H9 (cell line): ENCODE results near the gene AKAP3. TPM values are rescaled to one million over a fixed set of nuclear protein-coding genes. Genes with fewer than 3 reads are reported as not detected.

Experiments used
- DNase-seq: peaks from one replicate; pipeline ENCODE4 v3.0.0-alpha.2; 2017
- H2AFZ ChIP-seq: one replicate; pipeline ENCODE4 v1.6.1; 2013; ENCODE audit warnings: mild to moderate bottlenecking, low read length, control low read depth, moderate library complexity
- H2AK5ac ChIP-seq: 2 replicates; pipeline ENCODE4 v1.6.1; 2013; ENCODE audit warnings: low read length, control low read depth, mixed read lengths; ENCODE audit not compliant: insufficient read length
- H2BK120ac ChIP-seq: one replicate; pipeline ENCODE4 v1.6.1; 2013; ENCODE audit warnings: low read depth, mild to moderate bottlenecking, low read length, control low read depth, inconsistent platforms; ENCODE audit not compliant: poor library complexity, severe bottlenecking
- H2BK12ac ChIP-seq: 2 replicates; pipeline ENCODE4 v1.6.1; 2013; ENCODE audit warnings: low read length, control low read depth, mixed read lengths, low read depth; ENCODE audit not compliant: insufficient read length
- H2BK15ac ChIP-seq: 2 replicates; pipeline ENCODE4 v1.6.1; 2013; ENCODE audit warnings: low read depth, low read length, control low read depth
- H2BK20ac ChIP-seq: one replicate; pipeline ENCODE4 v1.6.1; 2013; ENCODE audit warnings: low read depth, mild to moderate bottlenecking, low read length, control low read depth, inconsistent platforms; ENCODE audit not compliant: poor library complexity, severe bottlenecking
- H2BK5ac ChIP-seq: 2 replicates; pipeline ENCODE4 v1.6.1; 2013; ENCODE audit warnings: low read length, control low read depth, mixed read lengths; ENCODE audit not compliant: insufficient read length
- H3K14ac ChIP-seq: 2 replicates; pipeline ENCODE4 v1.6.1; 2013; ENCODE audit warnings: low read length, control low read depth; ENCODE audit not compliant: insufficient read depth
- H3K18ac ChIP-seq: 2 replicates; pipeline ENCODE4 v1.6.1; 2013; ENCODE audit warnings: low read depth, mild to moderate bottlenecking, mixed read lengths, low read length, control low read depth; ENCODE audit not compliant: insufficient read length
- H3K23ac ChIP-seq: 2 replicates; pipeline ENCODE4 v1.6.1; 2013; ENCODE audit warnings: low read length, control low read depth, mixed read lengths, low read depth; ENCODE audit not compliant: insufficient read length
- H3K23me2 ChIP-seq: 2 replicates; pipeline ENCODE4 v1.6.1; 2013; ENCODE audit warnings: low read depth, mild to moderate bottlenecking, mixed read lengths, low read length, control low read depth; ENCODE audit not compliant: insufficient read length, poor library complexity, severe bottlenecking
- H3K27ac ChIP-seq: 2 replicates; pipeline ENCODE4 v1.5.1; 2013; ENCODE audit warnings: low read length, control low read depth, mixed read lengths, low read depth; ENCODE audit not compliant: insufficient read length
- H3K27me3 ChIP-seq: 2 replicates; pipeline ENCODE4 v1.6.1; 2013; ENCODE audit warnings: low read length, control low read depth, inconsistent platforms; ENCODE audit not compliant: insufficient read depth
- H3K4ac ChIP-seq: 2 replicates; pipeline ENCODE4 v1.6.1; 2013; ENCODE audit warnings: low read depth, mild to moderate bottlenecking, control low read depth, inconsistent platforms, low read length, moderate library complexity
- H3K4me1 ChIP-seq: 2 replicates; pipeline ENCODE4 v1.6.1; 2013; ENCODE audit warnings: low read length, control low read depth, inconsistent platforms; ENCODE audit not compliant: insufficient read depth
- H3K4me2 ChIP-seq: 2 replicates; pipeline ENCODE4 v1.6.1; 2013; ENCODE audit warnings: low read length, control low read depth, mixed read lengths; ENCODE audit not compliant: insufficient read length, insufficient read depth
- H3K56ac ChIP-seq: 2 replicates; pipeline ENCODE4 v1.6.1; 2013; ENCODE audit warnings: low read depth, mild to moderate bottlenecking, mixed read lengths, low read length, control low read depth; ENCODE audit not compliant: insufficient read length
- H3K79me1 ChIP-seq: 2 replicates; pipeline ENCODE4 v1.6.1; 2013; ENCODE audit warnings: low read depth, mild to moderate bottlenecking, moderate library complexity, low read length, control low read depth, inconsistent platforms; ENCODE audit not compliant: insufficient read depth, poor library complexity, severe bottlenecking
- H3K79me2 ChIP-seq: 2 replicates; pipeline ENCODE4 v1.6.1; 2013; ENCODE audit warnings: low read length, control low read depth, inconsistent platforms; ENCODE audit not compliant: insufficient read depth
- H3K9ac ChIP-seq: 2 replicates; pipeline ENCODE4 v1.6.1; 2013; ENCODE audit warnings: low read length, control low read depth, mixed read lengths; ENCODE audit not compliant: insufficient read length; ENCODE audit errors: extremely low read depth
- H3K9me3 ChIP-seq: one replicate; pipeline ENCODE4 v1.6.1; 2013; ENCODE audit warnings: low read depth, low read length, inconsistent platforms; ENCODE audit not compliant: control insufficient read depth
- H3T11ph ChIP-seq: one replicate; pipeline ENCODE4 v1.6.1; 2013; ENCODE audit warnings: mild to moderate bottlenecking, low read length, control low read depth, inconsistent platforms
- H4K20me1 ChIP-seq: one replicate; pipeline ENCODE4 v1.6.1; 2013; ENCODE audit not compliant: control insufficient read depth, insufficient read length, insufficient read depth
- H4K5ac ChIP-seq: 2 replicates; pipeline ENCODE4 v1.6.1; 2013; ENCODE audit warnings: low read depth, mild to moderate bottlenecking, mixed read lengths, low read length, control low read depth; ENCODE audit not compliant: insufficient read length
- H4K8ac ChIP-seq: replicated peaks from 2 replicates; pipeline ENCODE4 v1.6.1; 2013; ENCODE audit warnings: low read length, control low read depth, mixed read lengths, low read depth; ENCODE audit not compliant: insufficient read length
- H4K91ac ChIP-seq: 2 replicates; pipeline ENCODE4 v1.6.1; 2013; ENCODE audit warnings: low read depth, mild to moderate bottlenecking, moderate library complexity, mixed read lengths, low read length, control low read depth; ENCODE audit not compliant: insufficient read length
- H3K27ac Mint-ChIP-seq, 3 experiments: 2 replicates in 2 of 3; 3 replicates in 1 of 3; pipeline ENCODE4 v1.8.0; 2020 to 2021; ENCODE audit warnings: mixed read lengths in 3 of 3, mild to moderate bottlenecking in 1 of 3, moderate library complexity in 1 of 3
- H3K27me3 Mint-ChIP-seq: 2 replicates; pipeline ENCODE4 v1.8.0; 2021; ENCODE audit warnings: low read depth, mild to moderate bottlenecking, moderate library complexity, mixed read lengths
- H3K36me3 Mint-ChIP-seq, 3 experiments: 2 replicates in 2 of 3; 3 replicates in 1 of 3; pipeline ENCODE4 v1.8.0; 2020 to 2021; ENCODE audit warnings: low read depth in 3 of 3, mixed read lengths in 3 of 3; ENCODE audit not compliant: insufficient read depth in 1 of 3
- H3K4me1 Mint-ChIP-seq, 2 experiments: 2 replicates each; pipeline ENCODE4 v1.8.0; 2020; ENCODE audit warnings: mixed read lengths in 2 of 2
- H3K4me3 Mint-ChIP-seq, 2 experiments: 2 replicates in 1 of 2; 3 replicates in 1 of 2; pipeline ENCODE4 v1.8.0; 2020 to 2021; ENCODE audit warnings: mild to moderate bottlenecking in 2 of 2, mixed read lengths in 2 of 2, moderate library complexity in 1 of 2
- H3K9me3 Mint-ChIP-seq, 2 experiments: 2 replicates in 1 of 2; 3 replicates in 1 of 2; pipeline ENCODE4 v1.8.0; 2020; ENCODE audit warnings: mild to moderate bottlenecking in 2 of 2, mixed read lengths in 2 of 2, moderate library complexity in 1 of 2
- CTCF ChIP-seq: fragments of 200-600 bp; sonication (generic); conservative IDR thresholded peaks from 3 replicates; pipeline ENCODE4 v1.8.0; 2021; ENCODE audit warnings: antibody characterized with exemption, mild to moderate bottlenecking
- WGBS: extraction: QIAGEN DNeasy Blood & Tissue Kit; methylation state at CpG from one replicate; pipeline ENCODE4 v1.1.7; 2013; ENCODE audit warnings: missing lambda C conversion rate, low lambda C conversion rate, mixed read lengths; ENCODE audit not compliant: insufficient read length; ENCODE audit errors: extremely low coverage; 5-methylcytosine and 5-hydroxymethylcytosine counted together
- total RNA-seq: library from RNA; stranded (reverse); gene quantifications from 2 replicates; pipeline ENCODE4 v1.2.1, GENCODE V29; 2021

AKAP3 gene
- total RNA-seq, 1 experiment from 2014 or later: 1.3 TPM

GRCh38 chr12:4630262-4630661 lies 18.6 kb downstream of the AKAP3 start:
- Histone ChIP-seq H3K79me2 (no peaks in the 10 kb centered on the region), H3K4ac (no peak overlapping the region), H2BK12ac (no peak overlapping the region), H2AK5ac (no peak overlapping the region), H2AFZ (no peak overlapping the region), H3T11ph (no peak overlapping the region), H4K91ac (no peak overlapping the region), H3K27ac (no peak overlapping the region), H3K18ac (no peak overlapping the region), H3K4me2 (no peak overlapping the region), H2BK5ac (no peak overlapping the region), H2BK20ac (no peak overlapping the region), H3K79me1 (no peaks in the 10 kb centered on the region), H3K56ac (no peak overlapping the region), H3K9me3 (no peaks in the 10 kb centered on the region), H4K20me1 (no peaks in the 10 kb centered on the region), H2BK120ac (no peak overlapping the region), H3K4me1 (no peaks in the 10 kb centered on the region; the same call in 1 of the 2 replicates), H3K14ac (no peak overlapping the region), H4K8ac (no peak overlapping the region), H3K23me2 (no peaks in the 10 kb centered on the region), H3K23ac (no peak overlapping the region), H3K27me3 (no peaks in the 10 kb centered on the region), H2BK15ac (no peak overlapping the region), H4K5ac (no peak overlapping the region), H3K9ac (no peak overlapping the region)
- WGBS: no CpG with 5 or more reads among the region's 5 CpGs
- Mint-ChIP-seq H3K27me3 (peaks cover 22% of the 10 kb centered on the region), H3K27ac (peak overlapping the region in 1 of 3 experiments; percentile 81; a peak in 3 of 7 replicates), H3K4me3 (no peak overlapping the region), H3K36me3 (peaks cover 2 to 13% (median 3%) of the 10 kb centered on the region in 3 experiments), H3K4me1 (peaks cover 25 to 27% of the 10 kb centered on the region in 2 experiments), H3K9me3 (peaks cover 13 to 17% of the 10 kb centered on the region in 2 experiments)
- no peak for DNase-seq
- TF ChIP-seq CTCF: no peak
